ENCODE results near the gene RERG. TPM values are rescaled to one million over a fixed set of nuclear protein-coding genes. Genes with fewer than 3 reads are reported as not detected.

Gene RERG
- polyA plus RNA-seq, 1 experiment, result not detected

- no peaks in the 10 kb centered on the region; the same call in 1 of the 2 replicates for H3K27me3 ChIP-seq (ENCODE audit: control insufficient read depth, insufficient read depth, low read length)
- TF ChIP-seq CTCF (IDR thresholded peaks at IDR 0.05; ENCODE audit: insufficient read depth, low read depth, low read length), result no peak
- H3K36me3 ChIP-seq (ENCODE audit: control insufficient read depth, insufficient read depth, low read length), result no peaks in the 10 kb centered on the region
- DNase-seq (ENCODE audit: low read depth), result no peak
- CTCF ChIA-PET, result no interaction called here
- no peak overlapping the region for H3K4me3 ChIP-seq (ENCODE audit: low read depth, low read length)
- POLR2A ChIA-PET, result no interaction called here
These were observed 102.3 kb downstream of the RERG start for GRCh38 chr12:15118955-15119354.

- CTCF ChIA-PET, result no interaction called here
- Histone ChIP-seq H3K36me3 (ENCODE audit: control insufficient read depth, insufficient read depth, low read length) (no peaks in the 10 kb centered on the region), H3K27me3 (ENCODE audit: control insufficient read depth, insufficient read depth, low read length) (no peaks in the 10 kb centered on the region; the same call in 1 of the 2 replicates), H3K4me3 (ENCODE audit: low read depth, low read length) (no peak overlapping the region)
- POLR2A ChIA-PET, result no interaction called here
- DNase-seq (ENCODE audit: low read depth), result no peak
- no peak for TF ChIP-seq CTCF (IDR thresholded peaks at IDR 0.05; ENCODE audit: insufficient read depth, low read depth, low read length)
These were observed 104.2 kb downstream of the RERG start for GRCh38 chr12:15116983-15117382.

DNA sequence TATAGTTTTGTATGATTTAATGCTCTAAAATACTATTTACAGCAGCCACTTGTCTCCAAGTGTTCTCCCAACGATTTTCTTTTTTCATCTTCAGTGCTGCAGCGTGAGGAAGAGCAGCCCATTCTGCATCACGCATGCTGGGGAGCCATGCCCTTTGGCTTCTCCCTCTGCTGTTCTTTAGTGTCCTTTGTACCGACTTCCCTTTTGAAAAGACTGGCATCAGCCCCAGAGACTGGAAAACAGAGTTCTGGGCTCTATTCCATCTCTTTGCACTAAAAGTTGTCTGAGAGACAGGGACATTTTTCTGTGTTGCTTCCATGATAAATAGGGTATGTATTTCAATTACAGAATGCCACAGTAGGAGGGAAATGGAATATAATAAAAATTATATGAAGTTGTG is 105.1 kb downstream of the RERG start:
- POLR2A ChIA-PET, result no interaction called here
- no peak overlapping the region for H3K4me3 ChIP-seq (ENCODE audit: low read depth, low read length)
- H3K27me3 ChIP-seq (ENCODE audit: control insufficient read depth, insufficient read depth, low read length), result no peaks in the 10 kb centered on the region; the same call in 1 of the 2 replicates
- H3K36me3 ChIP-seq (ENCODE audit: control insufficient read depth, insufficient read depth, low read length), result no peaks in the 10 kb centered on the region
- CTCF ChIA-PET, result no interaction called here
- no peak for TF ChIP-seq CTCF (IDR thresholded peaks at IDR 0.05; ENCODE audit: insufficient read depth, low read depth, low read length)
- no peak for DNase-seq (ENCODE audit: low read depth)

GRCh38 chr12:15115434-15115833 is 105.8 kb downstream of the RERG start:
- POLR2A ChIA-PET, result no interaction called here
- CTCF ChIA-PET, result interaction anchor here (1.3 kb wide), 1 partner anchor 23 kb away, joined by 3 read pairs; no protein-coding TSS in a partner anchor
- no peak for TF ChIP-seq CTCF (IDR thresholded peaks at IDR 0.05; ENCODE audit: insufficient read depth, low read depth, low read length)

DNA sequence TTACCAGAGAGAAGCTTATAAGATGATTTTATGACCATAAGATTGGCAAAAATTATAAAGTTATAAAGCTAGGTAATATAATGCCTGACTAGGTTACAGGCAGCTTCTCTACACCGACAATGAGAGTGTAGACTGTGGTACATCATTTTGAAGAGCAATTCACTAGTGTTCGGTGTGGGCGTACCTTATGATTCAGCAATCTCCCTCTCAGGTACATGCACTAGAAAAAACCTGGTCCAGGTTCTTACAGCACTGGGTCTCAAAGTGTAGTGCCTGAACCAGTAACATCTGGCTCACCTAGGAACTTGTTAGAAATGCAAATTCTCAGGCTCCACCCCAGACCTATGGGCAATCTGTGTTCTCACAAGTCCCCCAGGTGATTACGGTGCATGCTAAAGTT is 106.7 kb downstream of the RERG start:
- ChIA-PET POLR2A (no interaction called here), CTCF (interaction anchor here (0.6 to 1.3 kb wide), 2 partner anchors 19 to 22 kb away, joined by 3 read pairs; no protein-coding TSS in a partner anchor)
- Histone ChIP-seq H3K4me3 (ENCODE audit: low read depth, low read length) (no peak overlapping the region), H3K36me3 (ENCODE audit: control insufficient read depth, insufficient read depth, low read length) (no peaks in the 10 kb centered on the region), H3K27me3 (ENCODE audit: control insufficient read depth, insufficient read depth, low read length) (no peaks in the 10 kb centered on the region; the same call in 1 of the 2 replicates)
- TF ChIP-seq CTCF (IDR thresholded peaks at IDR 0.05; ENCODE audit: insufficient read depth, low read depth, low read length), result no peak
- no peak for DNase-seq (ENCODE audit: low read depth)

More at GRCh38 chr12:15115434-15115833, 105.8 kb downstream of the RERG start:
- no peak overlapping the region for H3K4me3 ChIP-seq (ENCODE audit: low read depth, low read length)
- DNase-seq (ENCODE audit: low read depth), result no peak
- H3K27me3 ChIP-seq (ENCODE audit: control insufficient read depth, insufficient read depth, low read length), result no peaks in the 10 kb centered on the region; the same call in 1 of the 2 replicates
- no peaks in the 10 kb centered on the region for H3K36me3 ChIP-seq (ENCODE audit: control insufficient read depth, insufficient read depth, low read length)
